OCI-LY3 (cell line): Measurements from ENCODE around the gene BRAT1.

Source experiments
- CTCF ChIP-seq: fragments of 200-600, 300-600 bp; sonication (generic); IDR thresholded peaks from 2 replicates; pipeline ENCODE4 v1.5.1; 2014; ENCODE audit warnings: antibody characterized with exemption, low read length, low read depth
- EZH2phosphoT487 ChIP-seq: fragments of 200-600 bp; shearing (Covaris generic); IDR thresholded peaks from 2 replicates; pipeline ENCODE4 v1.6.1; 2018; ENCODE audit warnings: antibody characterized with exemption, mixed run types, low read depth

- no peak for TF ChIP-seq EZH2phosphoT487
- no peak for TF ChIP-seq CTCF
Observed at GRCh38 chr7:2553831-2554581, 1.3 kb downstream of the BRAT1 start.
